HG02840 (cell line): ENCODE measurements around the gene RIN3.
"Not testable (repeated sequence)": the region's sequence is repeated elsewhere in the genome, so short reads cannot be mapped to it uniquely, and the experiment has no call there.

Source experiments
- ATAC-seq: cut with Tn5 transposase; IDR thresholded peaks from one replicate; pipeline ENCODE4 v1.9.1; 2021; ENCODE audit warnings: mild to moderate bottlenecking, moderate library complexity, moderate number of reproducible peaks; ENCODE audit not compliant: unreplicated experiment, low FRiP score

The RIN3 gene

DNA sequence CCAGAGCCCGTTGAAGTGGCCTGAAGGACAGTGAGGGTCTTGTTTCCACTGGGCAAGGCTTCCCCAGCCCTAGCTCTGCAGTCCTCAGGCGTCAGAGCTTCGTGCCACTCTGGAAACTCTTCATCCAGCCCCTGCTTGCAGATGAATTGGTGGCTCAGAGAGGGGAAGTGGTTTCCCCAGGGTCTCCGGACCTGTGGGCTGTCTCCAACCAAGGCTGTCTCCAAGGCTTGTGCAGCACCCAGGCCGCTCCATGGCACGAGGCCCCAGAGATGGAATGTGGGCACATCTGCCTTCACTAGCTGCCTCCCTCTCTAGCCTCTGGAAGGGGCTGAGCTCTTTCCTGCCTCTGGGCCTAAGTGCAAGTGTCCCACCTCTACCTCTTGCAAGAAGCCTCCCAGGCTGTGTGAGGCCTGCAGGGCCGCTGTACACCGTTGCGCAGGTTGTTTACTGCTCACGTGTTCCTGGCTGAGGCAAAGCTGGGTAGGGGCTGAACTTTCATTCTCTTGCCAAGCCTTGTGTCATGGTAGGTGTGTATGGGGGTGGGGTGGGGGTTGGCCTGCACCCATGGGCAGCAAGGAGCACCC, 11.1 kb downstream of the RIN3 start:
- ATAC-seq: no peak

- ATAC-seq: no peak
These were observed 11.9 kb downstream of the RIN3 start for GRCh38 chr14:92525322-92526095.

GRCh38 chr14:92527721-92528120, 14.1 kb downstream of the RIN3 start:
- ATAC-seq: no peak

- ATAC-seq: no peak
These were observed 15.0 kb downstream of the RIN3 start for GRCh38 chr14:92528486-92529100.

GRCh38 chr14:92529903-92530302, 16.3 kb downstream of the RIN3 start:
- ATAC-seq: no peak

DNA sequence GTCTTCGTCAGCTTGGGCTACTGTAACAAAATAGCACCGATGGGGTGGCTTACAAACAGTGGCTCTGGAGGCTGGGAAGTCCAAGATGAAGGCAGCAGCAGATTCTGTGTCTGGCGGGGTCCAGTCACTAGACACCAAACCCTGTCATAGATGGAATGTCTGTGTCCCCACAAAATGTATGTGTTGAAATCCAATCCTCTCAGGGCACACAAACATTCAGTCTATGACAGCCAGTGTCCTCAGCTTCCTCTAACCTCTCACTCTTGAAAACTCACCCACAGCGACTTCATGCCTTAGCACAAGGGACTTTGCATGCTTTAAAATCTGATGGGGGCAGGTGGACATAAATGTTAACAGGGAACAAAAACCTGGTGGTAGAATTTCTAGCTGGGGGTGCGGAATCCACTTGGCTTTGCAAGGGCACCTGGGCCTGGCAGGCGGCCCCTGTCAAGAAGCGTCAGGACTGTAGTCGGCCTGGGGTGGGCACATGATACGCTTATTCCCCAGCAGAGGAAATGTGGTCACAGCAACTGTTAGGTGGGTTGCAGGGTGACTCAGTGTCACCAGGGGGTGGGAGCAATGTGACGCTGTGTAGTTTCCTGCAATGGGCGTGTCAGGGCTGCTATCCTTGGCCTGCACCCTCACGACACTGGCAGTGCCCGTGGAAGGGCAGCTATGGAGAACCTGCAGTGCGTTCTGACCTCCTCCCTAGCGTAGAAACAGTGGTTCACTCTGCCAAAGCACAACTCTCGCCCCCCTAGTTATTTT, 17.7 kb downstream of the RIN3 start:
- ATAC-seq: no peak

GRCh38 chr14:92532490-92533163, 19.0 kb downstream of the RIN3 start:
- ATAC-seq: no peak

- no peak for ATAC-seq
These were observed 21.5 kb downstream of the RIN3 start for GRCh38 chr14:92534932-92535643.

- not testable (repeated sequence) for ATAC-seq
These were observed 22.6 kb downstream of the RIN3 start for GRCh38 chr14:92536231-92536630.

GRCh38 chr14:92538412-92538985, 24.9 kb downstream of the RIN3 start:
- ATAC-seq: peak; percentile 78

- no peak for ATAC-seq
These were observed 25.8 kb downstream of the RIN3 start for GRCh38 chr14:92539419-92539818.

- no peak for ATAC-seq
These were observed 26.3 kb downstream of the RIN3 start for GRCh38 chr14:92539875-92540274.

DNA sequence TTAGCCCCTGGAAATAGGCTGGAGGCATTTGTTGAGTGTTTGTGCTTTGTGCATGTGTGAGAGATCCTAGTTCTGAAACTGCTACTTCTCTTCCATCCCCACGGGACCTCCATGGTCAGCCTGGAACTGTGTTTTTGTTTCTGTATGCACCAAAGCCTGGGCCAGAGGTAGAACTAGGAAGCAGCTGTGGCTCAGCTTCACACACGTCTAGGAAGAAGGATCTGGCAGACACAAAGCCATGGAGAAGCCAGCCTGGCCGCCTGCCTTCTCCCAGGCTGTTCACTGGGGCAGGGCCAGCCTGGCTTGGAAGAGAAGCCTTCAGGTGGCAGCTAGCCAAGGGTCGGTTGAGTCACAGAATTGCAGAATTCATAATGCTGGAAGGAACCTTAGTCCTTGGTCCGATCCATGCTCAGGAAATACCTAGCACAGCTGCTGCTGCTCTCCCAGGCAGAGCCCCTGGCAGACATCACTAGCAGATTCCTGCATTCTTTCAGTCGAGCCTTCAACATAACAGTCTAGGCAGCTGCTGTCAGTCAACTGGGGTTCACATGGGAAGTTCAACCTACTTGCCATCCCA, 27.0 kb downstream of the RIN3 start:
- no peak for ATAC-seq

DNA sequence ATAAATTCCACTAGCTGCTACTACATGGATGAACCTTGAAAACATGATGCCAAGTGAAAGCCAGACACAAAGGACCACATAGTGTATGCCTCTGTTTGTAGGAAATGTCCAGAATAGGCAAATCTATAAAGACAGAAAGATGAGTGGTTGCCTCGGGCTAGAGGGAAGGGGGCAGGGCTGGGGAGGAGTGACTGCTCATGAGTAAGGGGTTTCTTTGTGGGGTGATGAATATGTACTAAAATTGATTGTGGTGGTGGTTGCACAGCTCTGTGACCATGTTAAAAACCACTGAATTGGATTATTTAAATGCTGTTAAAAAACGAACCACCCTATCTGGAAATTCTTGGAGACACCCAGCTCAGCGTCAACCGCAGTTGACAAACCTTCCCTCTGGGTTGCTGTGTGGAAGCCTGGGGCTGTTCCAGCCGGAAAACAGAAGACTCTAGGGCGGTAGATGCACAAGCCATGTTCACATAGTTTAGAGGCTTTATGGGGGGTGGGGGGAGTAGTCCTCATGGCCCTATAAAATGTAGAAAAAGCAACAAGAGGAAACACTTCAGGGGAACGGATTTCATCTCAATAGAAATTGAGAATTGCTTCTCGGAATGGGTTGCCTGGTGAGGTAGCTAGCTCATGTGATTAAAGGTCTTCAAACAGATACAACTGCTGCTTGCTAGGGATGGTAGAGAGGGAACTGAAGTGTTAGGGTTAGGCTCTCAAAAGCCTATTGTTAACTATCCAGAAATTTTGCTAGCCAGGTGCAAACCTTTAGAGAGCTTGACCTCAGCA, 29.4 kb downstream of the RIN3 start:
- no peak for ATAC-seq

DNA sequence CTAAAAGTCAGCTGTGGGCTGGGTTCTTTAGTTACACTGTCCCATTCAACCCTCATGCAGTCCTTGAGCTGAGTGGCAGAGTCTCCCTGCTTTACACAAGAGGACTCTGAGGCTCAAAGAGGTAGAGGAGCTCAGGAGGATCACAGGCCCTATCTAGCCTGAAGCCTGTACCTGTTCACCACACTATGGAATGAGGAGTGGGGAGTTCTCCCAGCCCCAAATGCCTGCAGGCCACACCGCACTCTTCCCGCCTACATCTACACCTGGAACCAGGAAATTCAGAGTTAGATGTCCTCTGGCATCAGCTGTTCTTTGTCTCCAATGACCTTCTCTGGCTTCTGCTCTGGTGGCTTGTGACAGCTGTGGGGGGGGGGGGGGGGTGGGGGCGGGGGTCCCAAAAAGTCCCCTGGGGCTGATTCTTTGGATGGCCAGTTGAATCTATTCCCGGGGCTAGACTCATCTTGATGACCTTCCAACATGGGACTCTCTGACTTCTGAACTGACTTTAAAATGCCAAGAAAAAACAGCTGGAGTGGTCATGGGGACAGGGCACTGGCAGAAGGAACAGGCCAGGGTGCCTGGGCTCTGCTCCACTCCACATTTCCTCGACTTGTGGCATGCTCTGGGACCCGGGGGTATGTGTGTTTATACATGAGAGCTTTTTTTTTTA, 30.6 kb downstream of the RIN3 start:
- no peak for ATAC-seq

DNA sequence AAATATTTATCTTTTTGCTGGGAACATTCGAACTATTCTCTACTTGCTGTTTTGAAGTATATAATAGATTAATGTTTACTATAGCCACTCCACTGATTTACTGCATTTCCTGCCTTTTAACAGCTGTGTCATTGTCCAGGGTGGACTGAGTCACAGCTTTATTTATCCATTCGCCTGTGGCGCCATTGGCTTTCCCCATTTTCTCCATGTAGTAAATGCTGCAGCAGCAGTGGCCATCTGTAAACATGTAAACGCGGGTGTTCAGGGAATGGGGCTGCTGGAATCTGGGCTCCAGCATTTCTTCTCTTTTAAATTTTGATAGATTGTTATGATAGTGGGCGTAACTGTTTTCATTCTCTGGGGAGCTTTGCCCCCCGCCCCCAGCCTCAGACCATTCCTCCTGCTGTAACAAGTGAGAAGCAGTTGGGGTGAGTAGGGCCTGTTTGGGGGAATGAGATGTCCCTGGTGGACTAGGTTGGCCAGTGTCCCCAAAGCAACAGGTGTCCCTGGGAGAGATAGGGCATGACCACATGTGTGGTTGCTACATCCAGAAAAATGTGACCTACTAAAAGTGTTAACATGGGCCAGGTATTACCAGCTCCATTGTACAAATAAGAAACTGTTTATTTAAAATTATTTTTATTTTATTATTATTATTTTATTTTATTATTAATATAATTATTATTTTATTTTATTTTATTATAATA, 32.9 kb downstream of the RIN3 start:
- no peak for ATAC-seq

GRCh38 chr14:92549105-92549858, 35.7 kb downstream of the RIN3 start:
- ATAC-seq: no peak
